HG03378 (cell line): ENCODE results near the gene DDX27.
"Not testable (repeated sequence)": the region's sequence is repeated elsewhere in the genome, so short reads cannot be mapped to it uniquely, and the experiment has no call there.

Experiments
- ATAC-seq: cut with Tn5 transposase; IDR thresholded peaks from one replicate; pipeline ENCODE4 v1.9.1; 2021; ENCODE audit warnings: mild to moderate bottlenecking, moderate library complexity; ENCODE audit not compliant: unreplicated experiment

Gene DDX27

GRCh38 chr20:49219091-49219923 is at the start of gene DDX27:
TSS of gene DDX27 (plus strand) at chr20:49219416. CDS start at chr20:49219449, 33 bp downstream.
- peak; percentile 69 for ATAC-seq

- no peak for ATAC-seq
These were observed 49.7 kb upstream of the DDX27 start for GRCh38 chr20:49169547-49169946.

GRCh38 chr20:49170714-49171113 is 48.5 kb upstream of the DDX27 start:
- ATAC-seq = no peak

GRCh38 chr20:49171909-49172308 is 47.3 kb upstream of the DDX27 start:
- no peak for ATAC-seq

GRCh38 chr20:49172413-49172812 is 46.8 kb upstream of the DDX27 start:
- ATAC-seq = no peak

GRCh38 chr20:49174183-49174582 is 45.0 kb upstream of the DDX27 start:
- ATAC-seq = no peak

GRCh38 chr20:49179368-49180277 is 39.6 kb upstream of the DDX27 start:
- peak; percentile 62 for ATAC-seq

GRCh38 chr20:49181265-49181877 is 37.8 kb upstream of the DDX27 start:
- ATAC-seq = no peak

GRCh38 chr20:49183444-49183843 is 35.8 kb upstream of the DDX27 start:
- ATAC-seq = no peak

GRCh38 chr20:49184084-49184501 is 35.1 kb upstream of the DDX27 start:
- ATAC-seq = not testable (repeated sequence)

GRCh38 chr20:49184691-49185070 is 34.5 kb upstream of the DDX27 start:
- ATAC-seq = no peak

- no peak for ATAC-seq
These were observed 34.0 kb upstream of the DDX27 start for GRCh38 chr20:49185071-49185761.

- no peak for ATAC-seq
These were observed 32.5 kb upstream of the DDX27 start for GRCh38 chr20:49186535-49187329.

- no peak for ATAC-seq
These were observed 31.8 kb upstream of the DDX27 start for GRCh38 chr20:49187330-49187850.

- ATAC-seq = peak; percentile 72
These were observed 31.2 kb upstream of the DDX27 start, which contains the start of gene STAU1 for GRCh38 chr20:49187851-49188641. TSS of gene STAU1 (minus strand) at chr20:49188334. CDS start at chr20:49166201, 22,133 bp downstream.

GRCh38 chr20:49192944-49193518 is 26.2 kb upstream of the DDX27 start:
- ATAC-seq = not testable (repeated sequence)

- ATAC-seq = no peak
These were observed 19.4 kb upstream of the DDX27 start for GRCh38 chr20:49199729-49200293.

- ATAC-seq = no peak
These were observed 16.2 kb upstream of the DDX27 start for GRCh38 chr20:49203011-49203410.
